ENCODE results near the gene MPP1.

Gene MPP1

GRCh38 chrX:154775419-154776349, 29.6 kb downstream of the MPP1 start:
- peak in 1 of 3 experiments; percentile 38 for DNase-seq (ENCODE audit: low read depth in 3 of 3)

DNA sequence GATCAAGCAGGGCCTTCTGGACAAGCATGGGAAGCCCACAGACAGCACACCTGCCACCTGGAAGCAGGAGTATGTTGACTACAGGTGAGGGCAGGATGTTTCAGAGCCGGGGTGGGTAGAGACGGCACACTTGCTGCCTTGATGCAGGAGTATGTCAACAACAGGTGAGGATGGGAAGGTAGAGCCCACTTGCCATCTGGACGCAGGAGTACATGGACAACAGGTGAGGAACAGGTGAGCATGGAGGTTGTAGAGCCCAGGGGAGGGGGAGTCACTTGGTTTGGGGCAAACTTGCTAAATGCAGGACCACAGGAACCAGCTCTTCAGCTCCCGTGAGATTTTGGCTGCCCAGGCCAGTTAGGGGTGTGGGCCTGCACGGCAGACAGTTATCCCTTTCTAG, 30.7 kb downstream of the MPP1 start:
- no peak for DNase-seq (ENCODE audit: low read depth in 3 of 3)

- DNase-seq (ENCODE audit: low read depth in 3 of 3), result peak; percentile 85 to 94 (median 89)
Measured at GRCh38 chrX:154762537-154763296, 42.6 kb downstream of the MPP1 start, which contains the start of gene DKC1. Gene DKC1 (plus strand): TSS chrX:154762864. CDS start chrX:154762966, 102 bp downstream.

DNA sequence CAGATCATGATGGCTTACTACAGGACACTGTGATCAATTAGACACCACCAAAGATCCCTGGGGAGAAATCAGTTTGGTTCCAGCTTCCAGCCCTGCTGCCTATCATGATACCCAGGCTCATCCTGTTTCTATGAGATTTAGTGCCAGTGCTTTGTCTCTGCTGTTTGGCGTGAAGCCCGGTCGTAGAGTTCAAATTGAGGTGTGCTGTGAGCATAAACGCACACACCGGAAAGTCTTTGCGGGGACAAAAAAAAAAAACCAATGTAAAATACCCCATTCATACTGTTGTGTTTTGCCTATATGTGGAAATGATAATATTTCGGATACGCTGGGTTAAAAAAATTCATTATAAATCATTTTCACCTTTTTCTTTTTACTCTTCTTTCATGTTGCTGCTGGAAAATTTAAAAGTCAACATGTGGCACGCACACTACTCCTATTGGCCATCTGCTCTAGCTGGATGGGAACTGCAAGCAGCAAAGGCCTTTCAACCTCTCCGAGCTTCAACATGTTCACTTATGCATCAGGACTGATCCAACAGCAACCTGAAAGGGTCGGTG, 43.2 kb downstream of the MPP1 start:
- no peak for DNase-seq (ENCODE audit: low read depth in 3 of 3)

- no peak for DNase-seq (ENCODE audit: low read depth in 3 of 3)
Measured at GRCh38 chrX:154758696-154759095, 46.6 kb downstream of the MPP1 start.

- DNase-seq (ENCODE audit: low read depth in 3 of 3), result no peak
Measured at GRCh38 chrX:154751669-154752271, 53.5 kb downstream of the MPP1 start.

GRCh38 chrX:154751203-154751668, 54.0 kb downstream of the MPP1 start:
- DNase-seq (ENCODE audit: low read depth in 3 of 3), result no peak

GRCh38 chrX:154750301-154751202, 54.7 kb downstream of the MPP1 start, which contains the start of gene GAB3:
Gene GAB3 (minus strand): TSS chrX:154751077. CDS start chrX:154751025, 52 bp downstream.
- peak in 1 of 3 experiments; percentile 36 for DNase-seq (ENCODE audit: low read depth in 3 of 3)

- no peak for DNase-seq (ENCODE audit: low read depth in 3 of 3)
Measured at GRCh38 chrX:154749856-154750255, 55.4 kb downstream of the MPP1 start.

- no peak for DNase-seq (ENCODE audit: low read depth in 3 of 3)
Measured at GRCh38 chrX:154748712-154749339, 56.5 kb downstream of the MPP1 start.

DNA sequence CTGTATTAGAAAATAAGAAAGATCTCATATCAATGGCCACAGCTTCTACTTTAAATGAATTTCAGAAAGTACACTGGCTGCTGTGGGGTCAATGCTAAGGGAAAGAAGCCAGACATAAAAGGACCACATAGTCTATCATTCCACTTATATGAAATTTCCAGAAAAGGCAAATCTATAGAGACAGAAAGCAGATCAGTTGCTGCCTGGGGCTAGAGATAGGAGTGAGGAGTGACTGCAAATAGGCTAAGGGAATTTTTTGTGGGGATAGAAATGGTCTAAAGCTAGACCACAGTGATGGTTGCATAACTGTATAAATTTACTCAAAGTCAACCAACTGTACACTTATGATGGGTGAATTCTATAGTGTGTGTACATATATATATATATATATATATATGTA, 62.7 kb downstream of the MPP1 start:
- no peak for DNase-seq (ENCODE audit: low read depth in 3 of 3)

DNA sequence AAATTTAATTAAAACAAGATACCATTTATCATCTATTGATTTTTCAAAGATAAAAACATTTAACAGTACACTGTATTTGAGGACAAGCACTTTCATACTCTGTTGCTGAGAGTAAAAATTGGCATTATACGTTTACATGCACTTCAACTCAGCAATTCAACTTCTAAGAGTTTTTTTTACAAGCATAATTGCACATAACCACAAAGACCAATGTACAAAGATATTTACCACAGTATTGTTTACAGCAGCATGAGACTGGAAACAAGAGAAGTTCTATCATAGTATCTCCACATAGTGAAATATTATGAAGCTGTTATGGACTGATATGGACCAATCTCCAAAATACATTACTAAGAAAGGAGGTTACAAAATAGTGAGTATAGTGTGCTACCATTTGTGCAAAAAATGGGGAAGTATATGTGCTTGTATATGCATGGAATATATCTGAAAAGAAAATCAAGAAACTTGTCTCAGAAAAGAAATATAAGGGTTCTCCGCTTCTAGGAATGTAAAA, 65.3 kb downstream of the MPP1 start:
- no peak for DNase-seq (ENCODE audit: low read depth in 3 of 3)

DNA sequence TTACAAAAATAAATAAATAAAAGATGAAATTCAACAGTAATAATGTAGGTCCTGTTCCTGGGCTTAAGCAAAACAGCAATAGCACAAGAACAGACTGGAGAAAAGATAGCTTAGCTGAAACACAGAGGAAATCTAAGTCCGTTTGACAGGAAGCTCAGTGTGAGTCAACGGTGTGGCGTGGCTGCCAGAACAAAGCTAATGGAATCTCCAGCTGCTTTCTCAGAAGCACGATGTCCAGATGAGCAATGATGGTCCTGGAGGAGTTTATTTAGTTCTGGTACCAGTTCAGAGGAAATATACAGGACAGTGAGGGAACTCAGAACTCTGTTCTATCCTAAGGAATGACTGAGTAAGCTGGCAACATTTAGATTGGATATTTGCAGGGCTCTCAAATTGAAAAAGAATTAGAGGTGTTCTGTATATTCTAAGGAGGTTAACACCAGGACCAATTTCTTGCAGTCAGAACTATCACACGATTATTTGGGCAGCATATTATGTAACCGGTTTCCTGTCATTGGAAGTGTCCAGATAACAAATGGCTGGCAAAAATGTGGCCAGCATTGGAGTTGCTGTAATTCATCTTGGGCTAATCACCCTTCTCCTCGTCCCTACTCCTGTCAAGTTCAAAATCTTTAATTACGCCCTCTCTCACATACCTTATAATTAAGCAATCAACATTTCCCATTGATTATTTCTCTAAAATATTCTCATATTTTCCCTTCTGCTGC, 67.1 kb downstream of the MPP1 start:
- no peak for DNase-seq (ENCODE audit: low read depth in 3 of 3)

DNA sequence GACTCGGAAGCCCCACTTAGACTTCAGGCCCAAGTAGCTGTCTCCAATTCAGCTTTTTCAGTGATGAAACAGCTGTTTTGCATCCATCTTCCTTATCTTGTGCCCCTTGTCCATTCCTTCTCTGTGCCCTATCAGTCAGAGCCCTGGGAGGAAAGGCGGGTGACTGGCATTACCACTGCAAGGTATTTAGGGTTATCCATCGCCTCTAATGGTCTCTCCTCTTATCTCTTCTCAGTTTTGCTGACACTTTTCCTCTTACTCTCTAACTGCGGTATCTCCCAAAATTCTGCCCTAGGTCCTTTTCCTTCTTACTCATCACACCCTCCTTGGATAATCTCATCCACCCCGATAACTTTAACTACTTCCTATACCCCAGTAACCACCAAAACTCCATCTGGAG, 68.1 kb downstream of the MPP1 start:
- no peak for DNase-seq (ENCODE audit: low read depth in 3 of 3)

GRCh38 chrX:154735695-154736393, 69.4 kb downstream of the MPP1 start:
- no peak for DNase-seq (ENCODE audit: low read depth in 3 of 3)

DNA sequence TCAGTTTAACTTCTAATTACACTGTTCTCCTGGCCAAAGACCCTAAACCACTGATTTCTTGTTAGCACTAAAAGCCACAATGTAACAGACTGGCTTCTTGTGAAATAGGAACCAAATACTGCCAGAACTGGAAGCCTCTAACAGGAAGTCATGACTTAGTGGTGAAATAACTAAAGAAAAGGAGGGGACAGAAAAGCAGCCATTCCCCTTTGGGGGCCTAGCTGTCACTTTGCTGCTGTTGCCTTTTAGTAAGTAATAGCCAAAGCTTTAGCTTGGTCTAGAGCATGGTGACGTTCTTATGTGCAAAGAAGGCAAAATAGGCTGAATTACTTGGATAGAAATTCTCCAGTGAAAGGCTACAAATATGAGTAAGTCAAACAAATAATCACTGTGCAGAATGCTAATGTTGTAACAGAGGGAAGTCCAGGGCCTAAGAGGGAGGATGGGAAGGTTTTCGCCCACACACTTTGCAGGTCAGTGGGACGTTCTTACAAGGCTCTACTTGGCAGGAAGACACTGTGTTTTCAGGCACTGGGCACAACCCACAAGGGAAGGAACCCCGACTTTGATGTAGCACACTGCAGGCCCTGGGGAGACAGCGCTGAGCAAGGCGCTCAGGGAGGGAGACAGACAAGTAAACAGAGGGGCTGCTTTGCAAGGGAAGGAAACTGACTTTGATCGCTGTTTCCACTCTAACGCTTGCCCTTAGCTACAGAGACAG, 71.1 kb downstream of the MPP1 start:
- DNase-seq (ENCODE audit: low read depth in 3 of 3), result no peak

- DNase-seq (ENCODE audit: low read depth in 3 of 3), result no peak
Measured at GRCh38 chrX:154733066-154733425, 72.2 kb downstream of the MPP1 start.
